Erythroblast (primary cell): ENCODE measurements around the gene SLC38A4.

Experiments used
- GATA1 ChIP-seq: IDR thresholded peaks from 2 replicates; pipeline ENCODE4 v1.6.1; 2011; ENCODE audit warnings: low read depth, mild to moderate bottlenecking, control low read depth, low read length, moderate library complexity
- POLR2A ChIP-seq: IDR thresholded peaks from 2 replicates; pipeline ENCODE4 v1.6.1; 2011; ENCODE audit warnings: mild to moderate bottlenecking, low read length

DNA sequence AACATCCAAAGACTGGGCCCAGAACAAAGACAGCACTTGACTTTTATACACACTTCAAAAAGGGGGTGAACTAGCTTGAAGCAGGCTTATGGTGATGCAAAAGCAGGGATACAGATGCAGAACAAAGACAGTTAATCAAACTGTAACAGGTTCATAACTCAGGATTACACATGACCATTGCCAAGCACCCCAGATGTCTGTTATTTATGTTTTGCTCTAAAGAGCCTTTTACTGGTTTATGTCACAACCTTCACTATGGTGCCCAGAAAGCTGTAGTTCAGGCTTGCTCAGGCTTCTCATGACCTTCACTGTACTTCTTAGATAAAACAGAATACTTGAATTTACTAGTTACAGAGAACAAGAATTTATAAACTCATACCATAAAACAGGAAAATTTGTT lies 31.7 kb upstream of the SLC38A4 start:
- TF ChIP-seq POLR2A (no peak), GATA1 (no peak)
